SK-N-SH (cell line): ENCODE measurements around the gene PPM1F. TPM values are rescaled to one million over a fixed set of nuclear protein-coding genes. Genes with fewer than 3 reads are reported as not detected.

Experiments used
- CTCF ChIA-PET: fragments of 300-600, 350-600 bp; formaldehyde crosslinking; extraction: SDS; loops from one replicate; lab custom pipeline; 2021; lab: Yijun Ruan, JAX
- POLR2A ChIA-PET: fragments of 350-600 bp; sonication (Branson Sonifier 250); formaldehyde crosslinking; extraction: SDS; loops from one replicate; lab custom pipeline; 2020; ENCODE audit warnings: antibody characterized with exemption, inconsistent platforms; lab: Yijun Ruan, JAX
- DNase-seq: peaks from one replicate; pipeline ENCODE4 v3.0.0; 2012
- H2AFZ ChIP-seq: fragments of 200-600 bp; sonication (generic); 2 replicates; pipeline ENCODE4 v1.8.1; 2016; ENCODE audit warnings: antibody characterized with exemption, mild to moderate bottlenecking, low read depth
- H3F3A ChIP-seq: fragments of 200-600 bp; sonication (generic); replicated peaks from 2 replicates; pipeline ENCODE3; 2016; ENCODE audit warnings: antibody characterized with exemption, mild to moderate bottlenecking; ENCODE audit not compliant: insufficient read depth
- H3K27ac ChIP-seq, 2 experiments: fragments of 200-500 bp in 1 of 2; fragments of 200-600 bp in 1 of 2; sonication (Bioruptor generic) in 1 of 2; sonication (generic), shearing (Covaris generic) in 1 of 2; 2 replicates each; pipeline versions ENCODE4 v1.5.1 to v1.6.1; 2014 to 2016; ENCODE audit warnings: low read depth in 2 of 2, inconsistent platforms in 1 of 2, low read length in 1 of 2, mild to moderate bottlenecking in 1 of 2, mixed read lengths in 1 of 2
- H3K27me3 ChIP-seq: fragments of 200-600 bp; sonication (generic), shearing (Covaris generic); 2 replicates; pipeline ENCODE4 v1.6.1; 2016; ENCODE audit warnings: mixed run types; ENCODE audit not compliant: insufficient read depth
- H3K36me3 ChIP-seq, 2 experiments: fragments of 200-500 bp in 1 of 2; fragments of 200-600 bp in 1 of 2; sonication (Bioruptor generic) in 1 of 2; sonication (generic) in 1 of 2; replicated peaks in 1 of 2; 2 replicates each; pipeline versions ENCODE3 to v1.5.1; 2014 to 2016; ENCODE audit warnings: low read length in 1 of 2, mild to moderate bottlenecking in 1 of 2; ENCODE audit not compliant: insufficient read depth in 2 of 2, control insufficient read depth in 1 of 2
- H3K4me1 ChIP-seq, 2 experiments: fragments of 200-500 bp in 1 of 2; fragments of 200-600 bp in 1 of 2; sonication (Bioruptor generic) in 1 of 2; sonication (generic), shearing (Covaris generic) in 1 of 2; 2 replicates each; pipeline versions ENCODE4 v1.5.1 to v1.6.1; 2014 to 2016; ENCODE audit warnings: low read depth in 1 of 2, low read length in 1 of 2, mixed run types in 1 of 2; ENCODE audit not compliant: insufficient read depth in 2 of 2, control insufficient read depth in 1 of 2
- H3K4me2 ChIP-seq: fragments of 200-600 bp; sonication (generic), shearing (Covaris generic); 2 replicates; pipeline ENCODE4 v1.6.1; 2017; ENCODE audit warnings: mixed run types
- H3K4me3 ChIP-seq, 2 experiments: fragments of 200-500 bp in 1 of 2; fragments of 200-600 bp in 1 of 2; sonication (Bioruptor generic) in 1 of 2; sonication (generic), shearing (Covaris generic) in 1 of 2; 2 replicates each; pipeline versions ENCODE4 v1.5.1 to v1.8.1; 2014 to 2016; ENCODE audit warnings: low read depth in 2 of 2, inconsistent platforms in 1 of 2, low read length in 1 of 2, mild to moderate bottlenecking in 1 of 2, mixed read lengths in 1 of 2, moderate library complexity in 1 of 2
- H3K79me2 ChIP-seq: fragments of 200-600 bp; sonication (generic); 2 replicates; pipeline ENCODE4 v1.8.1; 2017; ENCODE audit warnings: mild to moderate bottlenecking; ENCODE audit not compliant: insufficient read depth
- H3K9ac ChIP-seq: fragments of 200-600 bp; sonication (generic); 2 replicates; pipeline ENCODE4 v1.6.1; 2017; ENCODE audit warnings: mixed run types
- H3K9me2 ChIP-seq: fragments of 200-600 bp; sonication (generic); 2 replicates; pipeline ENCODE4 v1.6.1; 2017; ENCODE audit warnings: mixed run types
- H3K9me3 ChIP-seq: fragments of 200-600 bp; sonication (generic); 2 replicates; pipeline ENCODE4 v1.6.1; 2017; ENCODE audit warnings: mixed run types, mild to moderate bottlenecking, moderate library complexity
- H4K20me1 ChIP-seq: fragments of 200-600 bp; sonication (generic); 2 replicates; pipeline ENCODE4 v1.6.1; 2017; ENCODE audit warnings: mild to moderate bottlenecking, mixed run types; ENCODE audit not compliant: insufficient read depth
- CHD2 ChIP-seq: fragments of 150-350 bp; IDR thresholded peaks from 2 replicates; pipeline ENCODE4 v1.6.1; 2018; ENCODE audit warnings: low read length; ENCODE audit not compliant: partially characterized antibody
- EP300 ChIP-seq, 2 experiments: IDR thresholded peaks; 2 replicates each; pipeline versions ENCODE4 v1.4.0 to v1.6.1; 2012; ENCODE audit warnings: borderline replicate concordance in 1 of 2, low read depth in 1 of 2, low read length in 1 of 2
- FOSL2 ChIP-seq: IDR thresholded peaks from 2 replicates; pipeline ENCODE4 v1.4.0; 2012; ENCODE audit warnings: low read depth, mild to moderate bottlenecking, moderate library complexity, borderline replicate concordance
- FOXM1 ChIP-seq: IDR thresholded peaks from 2 replicates; pipeline ENCODE4 v1.4.0; 2012; ENCODE audit warnings: low read depth, mild to moderate bottlenecking
- GABPA ChIP-seq: IDR thresholded peaks from 2 replicates; pipeline ENCODE4 v1.4.0; 2012; ENCODE audit warnings: low read depth, mild to moderate bottlenecking
- GATA2 ChIP-seq: sonication (generic); formaldehyde crosslinking; IDR thresholded peaks from 2 replicates; pipeline ENCODE4 v1.5.0; 2020; ENCODE audit warnings: mild to moderate bottlenecking, missing genetic modification reagents
- IRF3 ChIP-seq: fragments of 150-350 bp; IDR thresholded peaks from 2 replicates; pipeline ENCODE4 v1.6.1; 2016; ENCODE audit warnings: mild to moderate bottlenecking, low read depth, low read length
- MEF2A ChIP-seq: IDR thresholded peaks from 2 replicates; pipeline ENCODE4 v1.4.0; 2012; ENCODE audit warnings: low read depth, borderline replicate concordance
- NRF1 ChIP-seq: IDR thresholded peaks from 2 replicates; pipeline ENCODE4 v1.6.1; 2012; ENCODE audit warnings: low read depth, mild to moderate bottlenecking, low read length
- RAD21 ChIP-seq: IDR thresholded peaks from 2 replicates; pipeline ENCODE4 v1.6.1; 2012; ENCODE audit warnings: mild to moderate bottlenecking, low read length
- RCOR1 ChIP-seq: fragments of 150-350 bp; IDR thresholded peaks from 2 replicates; pipeline ENCODE4 v1.6.1; 2017; ENCODE audit warnings: antibody characterized with exemption, low read length
- SIN3A ChIP-seq: IDR thresholded peaks from 2 replicates; pipeline ENCODE4 v1.6.1; 2012; ENCODE audit warnings: low read depth, mild to moderate bottlenecking, low read length, moderate library complexity, borderline replicate concordance
- SMC3 ChIP-seq: IDR thresholded peaks from 2 replicates; pipeline ENCODE4 v1.6.1; 2012; ENCODE audit warnings: low read depth, low read length, improper control_type of control experiment
- TAF1 ChIP-seq: IDR thresholded peaks from 2 replicates; pipeline ENCODE4 v1.6.1; 2012; ENCODE audit warnings: low read depth, mild to moderate bottlenecking, low read length, moderate library complexity, borderline replicate concordance
- TEAD4 ChIP-seq: IDR thresholded peaks from 2 replicates; pipeline ENCODE4 v1.4.0; 2012; ENCODE audit warnings: mild to moderate bottlenecking, borderline replicate concordance; ENCODE audit not compliant: insufficient read depth
- YY1 ChIP-seq: IDR thresholded peaks from 2 replicates; pipeline ENCODE4 v1.4.0; 2012; ENCODE audit warnings: low read depth, mild to moderate bottlenecking
- ZBTB33 ChIP-seq: IDR thresholded peaks from 2 replicates; pipeline ENCODE4 v1.4.0; 2012; ENCODE audit warnings: low read depth, borderline replicate concordance
- WGBS: methylation state at CpG from one replicate; pipeline ENCODE4 v1.1.6; 2017; ENCODE audit warnings: low lambda C conversion rate; 5-methylcytosine and 5-hydroxymethylcytosine counted together
- polyA plus RNA-seq, 3 experiments: library from polyadenylated mRNA; depleted of rRNA; stranded (reverse); fragments of >200 nt; gene quantifications; 2 replicates each; pipeline ENCODE4 v1.2.3, GENCODE V29; 2012
- TF ChIP-seq, protein P1 (sequence below): IDR thresholded peaks from 2 replicates; pipeline ENCODE4 v1.4.0; 2012; ENCODE audit warnings: low read depth, borderline replicate concordance
- TF ChIP-seq, protein P2 (sequence below): fragments of 150-350 bp; IDR thresholded peaks from 2 replicates; pipeline ENCODE4 v1.6.1; 2017; ENCODE audit warnings: antibody characterized with exemption, low read length, low read depth, borderline replicate concordance

PPM1F gene
- polyA plus RNA-seq, 1 of the 3 experiments (the other 2 are of a cell fraction): 29.6 TPM

DNA sequence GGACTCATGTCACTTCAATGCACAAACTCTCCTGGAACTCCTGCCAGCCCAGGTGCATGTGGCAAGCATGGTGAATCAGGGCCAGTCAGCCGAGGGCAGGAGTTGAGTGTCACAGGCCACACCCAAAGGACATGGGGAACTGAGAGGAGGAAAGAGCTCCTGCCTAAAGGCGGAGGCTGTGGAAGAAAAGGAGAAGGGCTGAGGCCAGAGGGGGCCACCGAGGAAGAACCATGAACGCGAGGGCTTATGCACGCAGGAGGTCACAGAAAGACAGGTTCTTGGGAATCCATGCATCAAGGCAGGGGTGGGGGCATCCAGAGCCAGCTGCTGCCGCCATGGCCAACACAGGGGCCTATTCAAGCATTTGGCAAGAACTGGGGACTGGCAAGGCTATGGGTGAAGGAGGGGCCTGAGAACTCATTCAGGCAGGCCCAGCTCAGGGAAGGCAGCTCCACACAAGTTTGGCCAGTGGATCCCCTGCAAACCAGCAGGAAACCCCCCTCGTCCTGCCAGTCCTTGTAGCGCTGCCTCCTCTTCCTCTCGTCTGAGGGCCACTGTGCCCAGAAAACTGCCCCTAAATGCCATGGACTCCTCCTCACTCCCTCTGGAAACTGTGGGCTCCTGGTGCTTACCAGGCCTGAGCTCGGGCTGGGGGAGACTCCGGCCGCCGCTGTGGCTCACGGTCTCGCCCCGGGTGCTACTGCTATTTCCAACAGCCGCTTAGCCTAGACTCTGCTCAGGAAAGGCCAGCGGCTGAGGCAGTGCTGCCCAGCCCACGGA lies 15.4 kb downstream of the PPM1F start:
- Histone ChIP-seq H3K79me2 (peaks cover 45% of the 10 kb centered on the region; the same call in 1 of the 2 replicates), H3K4me2 (peak overlapping the region; percentile 84; the same call in 1 of the 2 replicates), H3K4me3 (peak overlapping the region; percentile 51 to 52; a peak in 1 of 4 replicates), H3K4me1 (peaks cover 20 to 30% of the 10 kb centered on the region in 2 experiments; a peak in 3 of 4 replicates), H3K9ac (peak overlapping the region; percentile 68; the same call in 1 of the 2 replicates), H3K36me3 (peaks cover 20 to 29% of the 10 kb centered on the region in 2 experiments), H2AFZ (no peak overlapping the region), H4K20me1 (no peaks in the 10 kb centered on the region), H3K9me2 (no peaks in the 10 kb centered on the region), H3F3A (peaks cover 22% of the 10 kb centered on the region), H3K27me3 (no peaks in the 10 kb centered on the region)
- CTCF ChIA-PET: interaction anchor here (0.6 to 8.6 kb wide), 46 partner anchors 13 to 308 kb away, joined by 3 to 173 read pairs (median 6); partner anchors contain the start of genes MAPK1, PPIL2, PPM1F and TOP3B
- POLR2A ChIA-PET: interaction anchor here (0.6 to 1.8 kb wide), 6 partner anchors 15 to 283 kb away, joined by 3 to 10 read pairs (median 5); partner anchors contain the start of genes PPM1F, TOP3B and YPEL1
- no peak for DNase-seq
- no peak for TF ChIP-seq MEF2A
- TF ChIP-seq, all 33 proteins: peak for 0
- no peaks in the 10 kb centered on the region for H3K9me3 ChIP-seq
- H3K27ac ChIP-seq: peak overlapping the region; percentile 89 to 95
- 93% methylated on average over 10 of the region's 20 CpGs for WGBS

DNA sequence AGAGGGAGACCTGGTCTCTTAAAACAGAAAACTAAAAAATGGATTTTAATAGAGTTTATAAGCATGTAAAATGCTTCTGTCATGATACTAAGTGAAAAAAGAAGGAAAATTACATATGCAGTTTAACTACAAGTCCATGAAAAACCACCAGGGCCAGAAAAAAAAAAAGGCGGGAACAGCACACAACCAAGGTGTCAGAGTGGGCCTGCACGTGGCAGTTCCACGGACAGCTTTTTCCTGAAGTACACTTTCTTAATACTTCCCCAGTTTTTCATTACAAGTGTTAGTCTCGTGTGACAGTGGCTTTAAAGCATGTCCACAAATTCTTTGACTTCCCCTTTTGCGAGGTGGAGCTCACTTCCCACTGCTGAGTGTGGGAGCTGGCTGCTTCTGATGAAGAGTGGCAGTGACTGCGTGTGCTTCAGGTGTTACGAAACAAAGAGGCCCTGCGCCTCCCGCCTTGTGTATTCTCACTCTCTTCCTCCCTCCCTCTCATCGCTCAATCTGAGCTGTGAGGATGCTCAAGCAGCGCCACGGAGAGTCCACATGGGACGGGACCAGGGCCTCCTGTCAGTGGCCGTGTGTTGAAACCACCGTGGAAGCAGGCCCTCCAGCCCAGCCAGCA lies 16.4 kb downstream of the PPM1F start:
- 98% methylated on average over 11 of the region's 15 CpGs for WGBS
- H3K9ac ChIP-seq: no peak overlapping the region
- no peaks in the 10 kb centered on the region for H3K9me2 ChIP-seq
- H3K27me3 ChIP-seq: no peaks in the 10 kb centered on the region
- H3K4me2 ChIP-seq: no peak overlapping the region
- POLR2A ChIA-PET: no interaction called here
- no peak for DNase-seq
- H3K79me2 ChIP-seq: peaks cover 40% of the 10 kb centered on the region; the same call in 1 of the 2 replicates
- H3K4me1 ChIP-seq: peaks cover 20% of the 10 kb centered on the region in 2 experiments; a peak in 3 of 4 replicates
- no peaks in the 10 kb centered on the region for H3K9me3 ChIP-seq
- no peak overlapping the region; a peak in 1 of 4 replicates for H3K27ac ChIP-seq
- H3K36me3 ChIP-seq: peaks cover 22 to 29% of the 10 kb centered on the region in 2 experiments
- H2AFZ ChIP-seq: no peak overlapping the region
- H3F3A ChIP-seq: peaks cover 14% of the 10 kb centered on the region
- TF ChIP-seq SIN3A (no peak), TEAD4 (no peak), FOSL2 (no peak), RCOR1 (no peak), EP300 (IDR thresholded peaks at IDR 0.05; ENCODE audit: borderline replicate concordance in 1 of 2, low read depth in 1 of 2, low read length in 1 of 2) (no peak), MEF2A (no peak), GABPA (no peak), CHD2 (no peak), YY1 (no peak), NRF1 (no peak), IRF3 (no peak), SMC3 (no peak), ZBTB33 (no peak), TAF1 (no peak), RAD21 (no peak), GATA2 (CRISPR knock-in tag) (no peak), FOXM1 (no peak)
- TF ChIP-seq, protein P1, sequence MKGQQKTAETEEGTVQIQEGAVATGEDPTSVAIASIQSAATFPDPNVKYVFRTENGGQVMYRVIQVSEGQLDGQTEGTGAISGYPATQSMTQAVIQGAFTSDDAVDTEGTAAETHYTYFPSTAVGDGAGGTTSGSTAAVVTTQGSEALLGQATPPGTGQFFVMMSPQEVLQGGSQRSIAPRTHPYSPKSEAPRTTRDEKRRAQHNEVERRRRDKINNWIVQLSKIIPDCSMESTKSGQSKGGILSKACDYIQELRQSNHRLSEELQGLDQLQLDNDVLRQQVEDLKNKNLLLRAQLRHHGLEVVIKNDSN: no peak
- TF ChIP-seq, protein P2, sequence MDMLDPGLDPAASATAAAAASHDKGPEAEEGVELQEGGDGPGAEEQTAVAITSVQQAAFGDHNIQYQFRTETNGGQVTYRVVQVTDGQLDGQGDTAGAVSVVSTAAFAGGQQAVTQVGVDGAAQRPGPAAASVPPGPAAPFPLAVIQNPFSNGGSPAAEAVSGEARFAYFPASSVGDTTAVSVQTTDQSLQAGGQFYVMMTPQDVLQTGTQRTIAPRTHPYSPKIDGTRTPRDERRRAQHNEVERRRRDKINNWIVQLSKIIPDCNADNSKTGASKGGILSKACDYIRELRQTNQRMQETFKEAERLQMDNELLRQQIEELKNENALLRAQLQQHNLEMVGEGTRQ: no peak
- TF ChIP-seq, all 33 proteins: peak for 0
- no peak overlapping the region for H3K4me3 ChIP-seq
- CTCF ChIA-PET: interaction anchor here (1.1 to 8.6 kb wide), 7 partner anchors 14 to 223 kb away, joined by 3 to 173 read pairs (median 30); partner anchors contain the start of genes MAPK1 and PPM1F
- H4K20me1 ChIP-seq: no peaks in the 10 kb centered on the region
